Mesothelial cell of epicardium (in vitro differentiated cells): ENCODE measurements around the gene FRMPD1. TPM values are rescaled to one million over a fixed set of nuclear protein-coding genes. Genes with fewer than 3 reads are reported as not detected.

Experiments
- DNase-seq, 2 experiments: peaks; one replicate each; pipeline ENCODE4 v3.0.0; 2021; ENCODE audit warnings: low spot score in 2 of 2; ENCODE audit not compliant: unreplicated experiment in 2 of 2
- H3K27ac Mint-ChIP-seq: 2 replicates; pipeline ENCODE4 v1.8.0; 2021; ENCODE audit warnings: mixed read lengths
- H3K27me3 Mint-ChIP-seq: 2 replicates; pipeline ENCODE4 v1.8.0; 2021; ENCODE audit warnings: low read depth, mixed read lengths
- H3K36me3 Mint-ChIP-seq: 2 replicates; pipeline ENCODE4 v1.8.0; 2021; ENCODE audit warnings: mixed read lengths
- H3K4me1 Mint-ChIP-seq: 2 replicates; pipeline ENCODE4 v1.8.0; 2021; ENCODE audit warnings: mixed read lengths
- H3K4me3 Mint-ChIP-seq: 2 replicates; pipeline ENCODE4 v1.8.0; 2021; ENCODE audit warnings: mild to moderate bottlenecking, moderate library complexity, mixed read lengths
- H3K9me3 Mint-ChIP-seq: 2 replicates; pipeline ENCODE4 v1.8.0; 2021; ENCODE audit warnings: mixed read lengths
- CTCF ChIP-seq: fragments of 200-600 bp; sonication (generic); IDR thresholded peaks from one replicate; pipeline ENCODE4 v1.5.0; 2021; ENCODE audit warnings: antibody characterized with exemption; ENCODE audit not compliant: unreplicated experiment
- total RNA-seq: library from RNA; stranded (reverse); gene quantifications from 3 replicates; pipeline ENCODE4 v1.2.1, GENCODE V29; 2021

The FRMPD1 gene
- total RNA-seq, 1 donor from 2014 or later = 0.45 TPM

DNA sequence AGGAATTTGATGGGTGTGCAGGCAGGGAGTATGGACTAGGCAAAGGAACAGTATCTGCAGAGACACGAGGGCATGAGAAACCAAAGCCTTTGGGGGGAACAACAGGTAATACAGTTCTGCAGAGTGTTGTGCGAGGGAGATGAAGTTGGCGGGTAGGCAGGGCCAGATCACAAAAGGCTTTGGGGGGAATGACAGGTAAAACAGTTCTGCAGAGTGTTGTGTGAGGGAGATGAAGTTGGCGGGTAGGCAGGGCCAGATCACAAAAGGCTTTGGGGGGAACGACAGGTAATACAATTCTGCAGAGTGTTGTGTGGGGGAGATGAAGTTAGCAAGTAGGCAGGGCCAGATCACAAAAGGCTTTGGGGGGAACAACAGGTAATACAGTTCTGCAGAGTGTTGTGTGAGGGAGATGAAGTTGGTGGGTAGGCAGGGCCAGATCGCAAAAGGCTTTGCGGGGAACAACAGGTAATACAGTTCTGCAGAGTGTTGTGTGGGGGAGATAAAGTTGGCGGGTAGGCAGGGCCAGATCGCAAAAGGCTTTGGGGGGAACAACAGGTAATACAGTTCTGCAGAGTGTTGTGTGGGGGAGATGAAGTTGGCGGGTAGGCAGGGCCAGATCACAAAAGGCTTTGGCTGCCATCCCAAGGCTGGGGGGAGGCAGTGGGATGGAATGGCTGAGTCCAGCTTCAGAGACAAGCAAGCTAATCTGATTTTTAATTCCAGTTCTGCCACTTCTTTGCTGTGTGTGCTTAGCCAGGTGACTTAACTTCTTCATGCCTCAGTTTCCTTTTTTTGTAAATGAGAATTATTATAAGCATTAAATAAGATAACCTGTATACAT, 33.0 kb downstream of the FRMPD1 start:
- TF ChIP-seq CTCF = no peak
- Mint-ChIP-seq H3K9me3 (no peaks in the 10 kb centered on the region), H3K4me3 (no peak overlapping the region), H3K36me3 (no peaks in the 10 kb centered on the region), H3K27me3 (peaks cover 70% of the 10 kb centered on the region), H3K27ac (no peak overlapping the region), H3K4me1 (no peaks in the 10 kb centered on the region)
- DNase-seq = no peak

DNA sequence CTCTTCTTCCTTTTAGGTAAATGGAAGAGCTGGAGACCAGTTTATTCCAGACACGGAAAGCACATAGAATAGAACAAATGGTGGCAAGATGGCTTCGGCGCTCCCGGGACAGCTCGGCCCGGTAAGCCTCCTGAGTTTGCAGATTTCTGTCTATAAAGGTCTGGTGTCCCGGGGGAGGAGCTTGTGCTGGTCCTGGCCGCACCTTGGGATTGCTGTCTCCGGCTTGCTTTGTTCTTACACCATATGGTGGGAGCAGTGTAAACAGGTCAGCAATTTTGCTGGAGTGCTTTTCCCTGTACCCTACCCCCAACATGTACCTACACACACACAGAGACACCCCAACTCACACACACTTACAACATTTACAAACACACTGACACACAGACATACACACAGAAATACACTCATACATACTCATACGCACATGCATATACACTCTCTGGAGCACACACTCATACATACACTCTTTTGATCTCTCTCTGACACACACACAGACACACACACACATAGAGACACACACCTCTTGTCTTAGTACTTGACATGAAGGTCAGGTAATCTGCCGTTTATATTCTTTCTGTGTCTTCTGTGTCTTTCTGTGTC, 42.0 kb downstream of the FRMPD1 start:
- Mint-ChIP-seq H3K27me3 (peaks cover 51% of the 10 kb centered on the region), H3K4me3 (no peak overlapping the region), H3K9me3 (no peaks in the 10 kb centered on the region), H3K4me1 (peaks cover 3% of the 10 kb centered on the region), H3K27ac (no peak overlapping the region), H3K36me3 (no peaks in the 10 kb centered on the region)
- no peak for TF ChIP-seq CTCF
- no peak for DNase-seq

DNA sequence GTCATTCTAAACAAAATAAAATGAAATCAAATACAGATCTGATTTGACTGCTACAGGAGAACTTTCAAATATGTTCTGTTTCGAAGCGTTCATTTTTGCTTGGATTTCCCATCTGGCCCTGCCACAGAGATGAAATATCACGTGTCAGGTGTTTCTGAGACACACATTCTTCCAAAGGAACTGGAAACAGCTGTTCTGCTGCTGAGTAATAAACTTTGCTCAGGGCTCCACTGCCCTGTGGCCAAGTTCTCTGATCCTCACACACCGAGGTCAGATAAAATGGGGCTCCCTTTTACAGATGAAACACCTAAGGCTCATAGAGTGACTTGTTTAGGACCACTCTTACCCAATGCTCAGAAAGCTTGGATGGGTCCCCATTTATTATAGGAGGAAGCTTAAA, 42.5 kb downstream of the FRMPD1 start:
- H3K9me3 Mint-ChIP-seq = no peaks in the 10 kb centered on the region
- H3K27me3 Mint-ChIP-seq = peaks cover 51% of the 10 kb centered on the region
- H3K27ac Mint-ChIP-seq = no peak overlapping the region
- H3K4me3 Mint-ChIP-seq = no peak overlapping the region
- no peak for TF ChIP-seq CTCF
- peaks cover 3% of the 10 kb centered on the region for H3K4me1 Mint-ChIP-seq
- DNase-seq = no peak
- H3K36me3 Mint-ChIP-seq = no peaks in the 10 kb centered on the region

DNA sequence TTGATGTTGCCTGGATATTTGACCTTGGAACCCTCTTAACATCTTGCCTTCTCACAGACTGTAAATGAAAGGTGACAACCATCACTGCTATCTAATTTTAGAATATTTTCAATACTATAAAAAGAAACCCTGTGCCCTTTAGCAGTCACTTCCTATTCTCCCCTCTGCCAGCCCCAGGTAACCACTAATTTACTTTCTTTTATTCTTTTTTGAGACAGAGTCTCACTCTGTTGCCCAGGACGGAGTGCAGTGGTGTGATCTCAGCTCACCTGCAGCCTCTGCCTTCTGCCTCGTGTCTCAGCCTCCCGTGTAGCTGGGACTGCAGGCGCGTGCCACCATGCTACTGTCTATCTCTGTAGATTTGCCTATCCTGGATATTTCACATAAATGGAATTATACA, 43.6 kb downstream of the FRMPD1 start:
- H3K4me3 Mint-ChIP-seq = no peak overlapping the region
- H3K36me3 Mint-ChIP-seq = no peaks in the 10 kb centered on the region
- peaks cover 46% of the 10 kb centered on the region for H3K27me3 Mint-ChIP-seq
- no peak for TF ChIP-seq CTCF
- H3K27ac Mint-ChIP-seq = no peak overlapping the region
- H3K4me1 Mint-ChIP-seq = peaks cover 3% of the 10 kb centered on the region
- no peaks in the 10 kb centered on the region for H3K9me3 Mint-ChIP-seq
- DNase-seq = no peak

DNA sequence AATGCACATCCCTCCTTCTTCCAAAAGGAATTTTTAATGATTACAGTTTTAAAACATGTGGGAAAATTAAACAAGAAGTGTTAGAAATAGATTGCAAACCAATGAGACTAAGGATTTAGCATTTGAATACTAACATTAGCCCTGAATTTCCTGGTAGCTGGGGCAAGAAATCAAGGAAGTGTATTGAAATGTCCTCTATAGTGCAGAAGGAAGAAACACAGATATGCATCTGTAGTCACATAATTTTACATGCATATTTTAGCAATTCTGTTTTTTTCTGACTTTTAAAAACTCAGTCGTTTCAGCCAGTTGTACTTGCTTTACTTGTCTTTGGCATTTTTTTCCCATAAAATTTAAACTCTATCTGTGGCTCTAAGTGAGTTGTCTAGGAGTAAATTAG, 45.8 kb downstream of the FRMPD1 start:
- Mint-ChIP-seq H3K36me3 (no peaks in the 10 kb centered on the region), H3K9me3 (no peaks in the 10 kb centered on the region), H3K4me3 (no peak overlapping the region), H3K27ac (no peak overlapping the region), H3K4me1 (peaks cover 3% of the 10 kb centered on the region), H3K27me3 (peaks cover 47% of the 10 kb centered on the region)
- no peak for TF ChIP-seq CTCF
- DNase-seq = no peak
